ENCODE data around the gene VAMP4. TPM values are rescaled to one million over a fixed set of nuclear protein-coding genes. Genes with fewer than 3 reads are reported as not detected.
"Not testable (repeated sequence)": the region's sequence is repeated elsewhere in the genome, so short reads cannot be mapped to it uniquely, and the experiment has no call there.

The VAMP4 gene
- total RNA-seq, 8 experiments from 2014 or later = 8.3 to 19.0 (median 14.4) TPM

DNA sequence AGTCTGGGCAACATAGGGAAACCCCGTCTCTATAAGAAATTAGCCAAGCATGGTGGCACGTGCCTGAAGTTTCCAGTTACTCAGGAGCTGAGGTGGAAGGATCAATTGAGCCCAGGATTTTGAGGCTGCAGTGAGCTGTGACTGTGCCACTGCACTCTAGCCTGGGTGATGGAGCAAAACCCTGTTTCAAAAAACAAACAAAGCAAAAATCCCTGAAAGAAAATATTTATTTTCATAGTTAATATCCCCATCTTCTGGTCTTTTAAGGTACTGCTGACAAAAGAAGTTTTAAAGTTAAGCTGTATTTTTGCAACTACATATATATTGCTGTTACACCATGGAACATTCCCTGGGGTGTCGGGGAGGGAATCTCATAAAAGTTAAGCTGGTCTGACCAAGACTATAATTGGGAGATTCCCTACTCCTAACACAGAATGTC is 26.0 kb downstream of the VAMP4 start:
- in situ Hi-C loops (cut with MboI; ENCODE audit: low pct_unique_long_range_greater_than_20kb in 2 of 9, low sequenced_read_pairs in 9 of 9, unreplicated experiment in 9 of 9) = no loop called here
- WGBS, 10 experiments = 60 to 94% (median 90%) methylated on average over 1 to 3 of the region's 3 CpGs; no CpG with 5 or more reads in 3 of the 10 experiments
- H3K27ac ChIP-seq = no peak overlapping the region
- no peaks in the 10 kb centered on the region for H3K4me1 ChIP-seq (replicated peaks in 1 of 2)
- no peak overlapping the region for H3K4me3 ChIP-seq
- ATAC-seq (replicated peaks in 6 of 8) = peak in 2 of 8 experiments; percentile 17 to 47

DNA sequence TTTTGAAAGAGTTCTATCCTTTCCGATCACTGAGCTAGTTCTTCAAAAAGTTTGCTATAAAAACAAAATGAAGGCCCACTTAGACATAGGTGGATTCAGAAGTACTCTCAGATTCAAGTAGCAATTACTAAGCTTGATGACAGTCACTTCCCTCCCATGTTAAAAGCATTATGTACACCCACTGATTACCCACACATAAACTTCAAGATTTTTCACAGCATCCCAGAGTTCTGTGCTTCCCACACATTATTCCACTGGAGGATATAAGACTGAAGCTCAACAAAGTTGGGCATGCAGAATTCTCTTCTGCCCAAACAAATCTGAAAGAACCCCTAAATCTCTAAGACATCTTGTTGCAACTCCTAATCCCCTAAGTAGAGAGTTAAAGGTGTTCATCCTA is 29.5 kb downstream of the VAMP4 start:
- H3K4me3 ChIP-seq = no peak overlapping the region
- WGBS, 10 experiments = 67 to 100% (median 100%) methylated on average over 1 of the region's 1 CpG
- in situ Hi-C loops (cut with MboI; ENCODE audit: low pct_unique_long_range_greater_than_20kb in 2 of 9, low sequenced_read_pairs in 9 of 9, unreplicated experiment in 9 of 9) = no loop called here
- H3K27ac ChIP-seq = no peak overlapping the region
- H3K4me1 ChIP-seq (replicated peaks in 1 of 2) = no peaks in the 10 kb centered on the region
- no peak for ATAC-seq (replicated peaks in 6 of 8)

DNA sequence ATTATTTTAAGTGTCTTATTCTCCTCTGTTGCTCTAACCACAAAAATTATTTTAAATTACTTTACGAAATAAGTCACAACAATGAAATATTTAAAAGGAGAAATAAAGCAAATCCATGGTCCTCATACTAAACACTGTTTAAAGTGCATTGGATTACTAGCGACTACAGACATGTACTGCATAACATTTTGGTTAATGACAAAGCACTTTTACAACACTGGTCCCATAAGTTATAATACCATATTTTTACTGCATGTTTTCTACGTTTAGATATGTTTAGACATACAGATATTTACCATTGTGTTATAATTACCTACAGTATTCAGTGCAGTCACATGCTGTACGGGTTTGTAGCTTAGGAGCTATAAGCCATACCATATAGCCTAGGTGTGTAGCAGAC is 30.2 kb downstream of the VAMP4 start:
- H3K4me1 ChIP-seq (replicated peaks in 1 of 2) = no peaks in the 10 kb centered on the region
- no peak overlapping the region for H3K4me3 ChIP-seq
- 70 to 100% (median 88%) methylated on average over 1 to 4 of the region's 4 CpGs for WGBS, 10 experiments
- in situ Hi-C loops (cut with MboI; ENCODE audit: low pct_unique_long_range_greater_than_20kb in 2 of 9, low sequenced_read_pairs in 9 of 9, unreplicated experiment in 9 of 9) = no loop called here
- no peak for ATAC-seq (replicated peaks in 6 of 8)
- H3K27ac ChIP-seq = no peak overlapping the region

DNA sequence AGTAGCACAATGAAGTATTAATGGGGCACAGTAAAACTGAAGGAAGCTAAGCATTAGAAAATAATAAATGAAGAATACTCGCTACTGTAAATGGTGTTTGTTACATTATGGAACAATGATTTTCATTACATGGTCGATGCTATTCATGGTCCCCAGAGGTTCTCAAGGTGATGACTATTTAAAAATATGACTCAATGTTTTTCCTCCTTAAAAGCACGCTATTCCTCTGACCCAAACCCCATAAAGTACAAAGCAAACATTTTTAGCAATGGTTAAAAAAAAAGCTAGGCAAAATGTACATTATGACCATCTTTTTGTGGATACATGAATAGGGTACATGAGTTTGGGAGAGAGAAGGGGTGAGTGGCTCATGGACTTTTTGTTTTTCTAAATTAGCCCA is 34.3 kb downstream of the VAMP4 start:
- in situ Hi-C loops (cut with MboI; ENCODE audit: low pct_unique_long_range_greater_than_20kb in 2 of 9, low sequenced_read_pairs in 9 of 9, unreplicated experiment in 9 of 9) = no loop called here
- H3K27ac ChIP-seq = no peak overlapping the region
- no peak for ATAC-seq (replicated peaks in 6 of 8)
- WGBS, 10 experiments = 86 to 100% (median 100%) methylated on average over 1 to 3 of the region's 3 CpGs; no CpG with 5 or more reads in 1 of the 10 experiments
- H3K4me1 ChIP-seq (replicated peaks in 1 of 2) = peaks cover 0 to 13% of the 10 kb centered on the region in 2 donors
- no peak overlapping the region for H3K4me3 ChIP-seq

DNA sequence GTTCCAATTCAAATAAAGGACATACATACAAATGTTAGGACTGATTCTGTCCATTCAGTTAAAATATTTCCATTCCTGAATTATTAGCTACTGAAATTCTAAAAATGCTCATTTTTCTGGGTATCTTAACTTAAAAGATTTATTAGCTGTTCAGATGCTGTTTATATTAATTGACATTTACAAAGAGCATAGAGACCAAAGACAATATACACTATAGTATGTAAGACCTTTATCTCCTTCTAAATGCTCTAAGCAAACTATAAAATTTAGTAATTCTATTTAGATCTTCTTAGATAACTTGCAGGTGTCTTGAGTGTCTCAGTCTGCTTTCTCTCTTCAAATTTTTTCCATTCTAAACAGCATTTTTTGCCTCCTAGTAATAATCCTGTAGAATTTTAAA is 39.3 kb downstream of the VAMP4 start:
- in situ Hi-C loops (cut with MboI; ENCODE audit: low pct_unique_long_range_greater_than_20kb in 2 of 9, low sequenced_read_pairs in 9 of 9, unreplicated experiment in 9 of 9) = no loop called here
- H3K4me1 ChIP-seq (replicated peaks in 1 of 2) = peaks cover 0 to 13% of the 10 kb centered on the region in 2 donors
- H3K27ac ChIP-seq = no peak overlapping the region
- no peak for ATAC-seq (replicated peaks in 6 of 8)
- no peak overlapping the region for H3K4me3 ChIP-seq

DNA sequence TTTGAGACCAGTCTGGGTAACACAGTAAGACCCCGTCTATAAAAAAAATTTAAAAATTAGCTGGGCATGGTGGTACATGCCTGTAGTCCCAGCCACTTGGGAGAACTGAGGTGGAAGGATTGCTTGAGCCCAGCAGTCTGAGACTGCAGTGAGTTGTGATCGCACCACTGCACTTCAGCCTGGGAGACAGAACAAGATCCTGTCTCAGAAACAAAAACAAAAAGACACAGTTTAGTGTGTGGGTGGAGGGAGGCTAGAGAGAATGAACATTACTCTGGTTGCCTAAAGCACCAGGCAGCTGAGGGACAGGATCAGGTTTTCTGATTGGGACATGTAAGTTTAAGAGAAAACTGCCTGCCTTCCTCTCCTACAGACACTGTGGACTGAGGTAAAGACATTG is 42.3 kb downstream of the VAMP4 start:
- 40 to 100% (median 79%) methylated on average over 1 to 2 of the region's 2 CpGs; no CpG with 5 or more reads in 4 of the 10 experiments for WGBS, 10 experiments
- in situ Hi-C loops (cut with MboI; ENCODE audit: low pct_unique_long_range_greater_than_20kb in 2 of 9, low sequenced_read_pairs in 9 of 9, unreplicated experiment in 9 of 9) = no loop called here
- no peak for ATAC-seq (replicated peaks in 6 of 8)
- Histone ChIP-seq H3K4me3 (no peak overlapping the region), H3K27ac (no peak overlapping the region), H3K4me1 (replicated peaks in 1 of 2) (no peaks in the 10 kb centered on the region)

DNA sequence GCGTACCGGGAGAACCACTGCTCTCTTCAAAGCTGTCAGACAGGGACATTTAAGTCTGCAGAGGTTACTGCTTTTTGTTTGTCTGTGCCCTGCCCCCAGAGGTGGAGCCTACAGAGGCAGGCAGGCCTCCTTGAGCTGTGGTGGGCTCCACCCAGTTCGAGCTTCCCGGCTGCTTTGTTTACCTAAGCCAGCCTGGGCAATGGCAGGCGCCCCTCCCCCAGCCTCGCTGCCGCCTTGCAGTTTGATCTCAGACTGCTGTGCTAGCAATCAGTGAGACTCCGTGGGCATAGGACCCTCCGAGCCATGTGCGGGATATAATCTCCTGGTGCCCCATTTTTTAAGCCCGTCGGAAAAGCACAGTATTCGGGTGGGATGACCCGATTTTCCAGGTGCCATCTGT is 46.1 kb downstream of the VAMP4 start:
- H3K27ac ChIP-seq; in situ Hi-C loops (cut with MboI; ENCODE audit: low pct_unique_long_range_greater_than_20kb in 2 of 9, low sequenced_read_pairs in 9 of 9, unreplicated experiment in 9 of 9); ATAC-seq (replicated peaks in 6 of 8); H3K4me3 ChIP-seq; H3K4me1 ChIP-seq (replicated peaks in 1 of 2): not testable (repeated sequence)
- WGBS, 10 experiments = 73% methylated on average over 3 of the region's 14 CpGs; no CpG with 5 or more reads in 9 of the 10 experiments

DNA sequence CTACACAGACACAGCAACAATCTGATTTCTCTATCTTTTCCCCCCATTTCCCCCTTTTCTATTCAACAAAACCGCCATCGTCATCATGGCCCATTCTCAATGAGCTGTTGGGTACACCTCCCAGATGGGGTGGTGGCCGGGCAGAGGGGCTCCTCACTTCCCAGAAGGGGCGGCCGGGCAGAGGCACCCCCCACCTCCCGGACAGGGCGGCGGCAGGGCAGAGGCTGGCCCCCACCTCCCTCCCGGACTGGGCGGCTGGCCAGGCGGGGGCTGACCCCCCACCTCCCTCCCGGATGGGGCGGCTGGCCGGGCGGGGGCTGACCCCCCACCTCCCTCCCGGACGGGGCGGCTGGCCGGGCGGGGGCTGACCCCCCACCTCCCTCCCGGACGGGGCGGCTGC is 48.3 kb downstream of the VAMP4 start:
- H3K4me3 ChIP-seq; in situ Hi-C loops (cut with MboI; ENCODE audit: low pct_unique_long_range_greater_than_20kb in 2 of 9, low sequenced_read_pairs in 9 of 9, unreplicated experiment in 9 of 9); H3K27ac ChIP-seq; ATAC-seq (replicated peaks in 6 of 8); H3K4me1 ChIP-seq (replicated peaks in 1 of 2): not testable (repeated sequence)
- no CpG with 5 or more reads among the region's 23 CpGs for WGBS, 10 experiments

DNA sequence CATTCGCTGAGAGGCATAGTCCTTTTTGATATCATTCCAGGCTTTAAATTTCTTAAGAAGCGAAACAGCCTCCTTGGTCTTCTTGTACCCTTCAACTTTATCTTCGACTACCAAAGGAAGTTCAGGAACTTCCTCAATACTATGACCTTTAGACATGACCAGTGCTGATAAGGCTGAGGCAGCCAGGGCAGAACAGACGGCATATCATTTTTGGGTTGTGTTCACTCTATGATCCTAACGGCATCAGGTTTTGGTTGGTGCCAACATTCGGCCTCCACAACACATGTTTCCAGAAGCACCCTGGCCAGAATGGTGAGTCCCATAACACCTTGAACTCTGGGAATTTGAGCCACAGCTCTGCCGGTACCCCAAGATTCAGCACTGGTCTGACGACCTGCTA is 58.0 kb downstream of the VAMP4 start:
- no peak overlapping the region for H3K4me3 ChIP-seq
- ATAC-seq (replicated peaks in 6 of 8) = no peak
- H3K27ac ChIP-seq = no peak overlapping the region
- in situ Hi-C loops (cut with MboI; ENCODE audit: low pct_unique_long_range_greater_than_20kb in 2 of 9, low sequenced_read_pairs in 9 of 9, unreplicated experiment in 9 of 9) = no loop called here
- WGBS, 10 experiments = 36 to 90% (median 72%) methylated on average over 2 to 7 of the region's 8 CpGs; no CpG with 5 or more reads in 1 of the 10 experiments
- H3K4me1 ChIP-seq (replicated peaks in 1 of 2) = no peaks in the 10 kb centered on the region

DNA sequence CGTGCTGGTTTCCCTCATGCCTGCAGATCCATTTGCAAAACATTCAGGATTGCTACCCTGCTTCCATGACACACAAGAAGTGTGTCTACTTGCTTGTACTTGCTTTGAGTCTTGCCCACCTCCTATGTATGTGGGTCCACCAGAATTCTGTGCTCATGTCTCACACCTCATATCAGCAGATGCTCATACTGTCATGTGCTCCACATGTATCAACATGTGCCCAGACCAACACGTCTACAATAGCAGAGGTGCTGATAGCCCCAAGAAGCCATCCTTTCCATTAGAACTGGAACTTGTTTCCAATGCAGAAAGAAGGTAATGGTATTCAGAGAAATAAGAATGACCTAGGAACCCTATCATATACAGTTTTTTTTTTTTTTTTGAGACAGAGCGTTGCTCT is 61.5 kb downstream of the VAMP4 start:
- Histone ChIP-seq H3K27ac (no peak overlapping the region), H3K4me1 (replicated peaks in 1 of 2) (no peaks in the 10 kb centered on the region), H3K4me3 (no peak overlapping the region)
- in situ Hi-C loops (cut with MboI; ENCODE audit: low pct_unique_long_range_greater_than_20kb in 2 of 9, low sequenced_read_pairs in 9 of 9, unreplicated experiment in 9 of 9) = no loop called here
- ATAC-seq (replicated peaks in 6 of 8) = no peak
- 50 to 100% (median 80%) methylated on average over 1 to 3 of the region's 3 CpGs; no CpG with 5 or more reads in 2 of the 10 experiments for WGBS, 10 experiments

DNA sequence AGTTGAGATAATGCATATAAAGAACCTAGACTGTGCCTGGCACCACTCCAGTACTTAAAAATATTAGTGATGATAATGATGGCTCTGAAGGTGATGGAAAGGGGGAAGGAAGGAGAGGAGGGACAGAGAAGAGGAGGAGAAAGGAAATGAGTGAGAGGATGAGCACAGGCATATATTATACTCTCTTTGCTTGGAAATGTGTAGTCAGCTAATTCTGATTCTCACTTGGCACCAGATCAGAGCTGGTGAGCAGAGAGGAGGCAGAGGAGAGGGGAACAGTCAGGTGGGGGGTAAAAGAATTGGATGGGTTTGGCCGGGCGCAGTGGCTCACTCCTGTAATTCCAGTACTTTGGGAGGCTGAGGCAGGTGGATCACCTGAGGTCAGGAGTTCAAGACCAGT is 65.0 kb downstream of the VAMP4 start:
- ATAC-seq (replicated peaks in 6 of 8) = no peak
- in situ Hi-C loops (cut with MboI; ENCODE audit: low pct_unique_long_range_greater_than_20kb in 2 of 9, low sequenced_read_pairs in 9 of 9, unreplicated experiment in 9 of 9) = no loop called here
- Histone ChIP-seq H3K4me1 (replicated peaks in 1 of 2) (no peaks in the 10 kb centered on the region), H3K27ac (no peak overlapping the region), H3K4me3 (no peak overlapping the region)
- 73 to 100% (median 95%) methylated on average over 2 of the region's 2 CpGs; no CpG with 5 or more reads in 6 of the 10 experiments for WGBS, 10 experiments

DNA sequence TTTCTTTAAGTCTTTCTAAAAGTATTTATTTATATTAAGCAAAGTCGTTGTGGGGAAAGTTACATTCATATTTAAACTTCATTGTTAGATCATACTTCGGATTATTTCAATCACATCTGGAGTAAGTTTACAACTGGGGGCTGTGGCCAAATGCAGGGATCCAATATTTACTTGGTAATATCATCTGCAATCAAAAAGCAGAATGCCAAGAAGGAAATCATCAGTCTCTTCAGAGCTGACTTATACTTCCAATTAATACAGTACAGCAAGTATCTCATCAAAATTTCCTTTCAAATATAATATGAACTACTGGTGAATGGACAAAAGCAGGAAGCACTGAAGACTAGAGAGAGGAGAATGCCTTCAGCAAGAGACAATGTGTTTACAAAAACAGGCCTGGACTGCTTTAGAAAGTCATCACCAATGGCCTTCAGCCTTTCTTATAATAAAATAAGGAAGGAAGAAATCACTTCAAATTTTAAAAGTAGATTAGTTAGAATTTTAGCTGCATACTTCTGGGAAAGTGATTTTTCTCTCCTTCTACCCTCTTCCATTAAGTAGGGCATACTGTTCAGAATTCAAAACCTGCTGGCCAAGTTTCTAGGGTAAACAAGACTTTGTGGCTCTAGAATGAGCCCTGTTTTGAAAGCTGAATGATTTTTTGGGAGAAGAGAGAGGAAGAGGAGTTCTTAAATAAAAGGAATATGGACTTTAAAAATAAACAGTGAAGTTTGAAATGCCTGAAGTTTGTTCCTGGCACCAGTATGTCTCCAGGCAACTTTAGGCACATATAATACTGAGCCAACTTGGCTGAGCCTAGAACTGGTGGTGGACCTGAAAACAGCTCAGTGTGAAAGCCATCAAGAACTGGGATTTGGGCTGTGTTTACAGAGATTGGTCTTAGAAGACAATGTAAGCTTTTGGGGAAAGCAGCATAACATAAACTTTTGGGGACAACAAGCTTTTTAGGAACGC is 67.1 kb downstream of the VAMP4 start:
- Histone ChIP-seq H3K4me3 (no peak overlapping the region), H3K27ac (no peak overlapping the region), H3K4me1 (replicated peaks in 1 of 2) (no peaks in the 10 kb centered on the region)
- in situ Hi-C loops (cut with MboI; ENCODE audit: low pct_unique_long_range_greater_than_20kb in 2 of 9, low sequenced_read_pairs in 9 of 9, unreplicated experiment in 9 of 9) = loop anchor here in 1 of 9 experiments (25.0 kb wide), 1 partner anchor 313 kb away; no protein-coding TSS in a partner anchor
- ATAC-seq (replicated peaks in 6 of 8) = no peak
- 0 to 74% (median 51%) methylated on average over 2 to 3 of the region's 3 CpGs for WGBS, 10 experiments

DNA sequence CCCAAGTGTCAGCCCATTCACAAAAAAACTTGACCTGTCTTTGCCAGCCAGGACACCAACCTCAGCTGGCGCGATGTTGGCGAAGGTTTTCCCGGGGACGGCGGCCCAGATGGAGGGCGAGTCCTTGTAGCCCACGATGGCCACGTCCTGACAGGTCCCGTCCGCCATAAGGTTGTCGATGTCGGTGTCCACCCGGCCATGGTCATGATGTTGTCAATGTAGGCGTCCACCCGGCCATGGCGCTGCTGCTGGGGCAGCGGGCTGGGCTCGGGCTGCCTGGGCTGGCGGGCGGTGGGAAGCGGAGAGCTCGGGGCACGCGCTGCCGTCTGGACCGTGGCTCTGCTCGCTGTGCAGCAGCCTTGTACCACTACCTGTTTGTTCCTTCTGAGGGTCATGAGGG is 71.1 kb downstream of the VAMP4 start:
- no peak overlapping the region for H3K27ac ChIP-seq
- 92 to 100% (median 96%) methylated on average over 2 to 21 of the region's 28 CpGs; no CpG with 5 or more reads in 6 of the 10 experiments for WGBS, 10 experiments
- no peak overlapping the region for H3K4me3 ChIP-seq
- in situ Hi-C loops (cut with MboI; ENCODE audit: low pct_unique_long_range_greater_than_20kb in 2 of 9, low sequenced_read_pairs in 9 of 9, unreplicated experiment in 9 of 9) = loop anchor here in 1 of 9 experiments (25.0 kb wide), 1 partner anchor 317 kb away; no protein-coding TSS in a partner anchor
- no peak for ATAC-seq (replicated peaks in 6 of 8)
- H3K4me1 ChIP-seq (replicated peaks in 1 of 2) = no peaks in the 10 kb centered on the region
